ENCODE data around the gene CD177. TPM values are rescaled to one million over a fixed set of nuclear protein-coding genes. Genes with fewer than 3 reads are reported as not detected.
"Not testable (repeated sequence)": the region's sequence is repeated elsewhere in the genome, so short reads cannot be mapped to it uniquely, and the experiment has no call there.

The CD177 gene
- total and polyA plus RNA-seq, 2 donors (not counting 3 experiments of a cell fraction or from before 2014, with no cell fraction given), result 0.18 TPM; not detected in 1

DNA sequence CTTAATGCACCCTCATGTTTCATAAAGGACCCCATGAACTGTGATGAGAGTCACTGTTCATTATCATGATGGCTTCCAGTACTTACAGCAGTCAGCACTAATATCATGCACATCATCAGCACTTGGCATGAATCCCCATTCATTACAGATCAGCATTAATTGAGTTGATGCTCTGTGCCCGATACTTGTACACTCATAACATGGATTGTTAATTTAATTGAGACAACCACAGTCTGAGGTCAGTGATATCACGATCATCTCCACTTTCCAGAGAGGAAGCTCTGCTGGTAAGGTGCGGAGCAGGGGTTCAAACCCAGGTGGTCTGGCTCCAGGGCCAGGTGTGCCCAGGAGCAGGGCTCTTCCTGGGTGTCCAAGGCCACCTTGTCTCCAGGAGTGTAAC, 40.0 kb downstream of the CD177 start:
- H3K27ac ChIP-seq (ENCODE audit: insufficient read depth, low read depth, low read length); H3K4me3 ChIP-seq (replicated peaks in 1 of 3; ENCODE audit: insufficient read depth in 1 of 3, low read depth in 1 of 3, low read length in 3 of 3); H2AFZ ChIP-seq (ENCODE audit: low read depth, low read length); H3K27me3 ChIP-seq (ENCODE audit: control insufficient read depth in 2 of 2, insufficient read depth in 2 of 2, low read length in 2 of 2); H3K4me2 ChIP-seq (ENCODE audit: insufficient read depth, low read length); dilution Hi-C loops (cut with MboI; ENCODE audit: extremely low pct_ligation_motif_present, low sequenced_read_pairs); CTCF ChIA-PET; H3K9me3 ChIP-seq (replicated peaks; ENCODE audit: control insufficient read depth, insufficient read depth, low read length); H3K4me1 ChIP-seq (ENCODE audit: control insufficient read depth, extremely low read depth, insufficient read depth, low read length); H4K20me1 ChIP-seq (replicated peaks; ENCODE audit: control insufficient read depth, extremely low read depth, insufficient read depth, low read length); H3K36me3 ChIP-seq (ENCODE audit: control insufficient read depth in 2 of 2, extremely low read depth in 1 of 2, insufficient read depth in 2 of 2, low read length in 2 of 2); intact Hi-C loops (cut with micrococcal nuclease); DNase-seq (ENCODE audit: low read depth, low spot score); FAIRE-seq; POLR2A ChIA-PET; H3K79me2 ChIP-seq (ENCODE audit: control insufficient read depth, insufficient read depth, low read length); H3K9ac ChIP-seq (replicated peaks; ENCODE audit: extremely low read depth, insufficient read depth, low read length); BruUV-seq (replicated peaks); H3K9me1 ChIP-seq (replicated peaks; ENCODE audit: control insufficient read depth, extremely low read depth, insufficient read depth, low read length): not testable (repeated sequence)

DNA sequence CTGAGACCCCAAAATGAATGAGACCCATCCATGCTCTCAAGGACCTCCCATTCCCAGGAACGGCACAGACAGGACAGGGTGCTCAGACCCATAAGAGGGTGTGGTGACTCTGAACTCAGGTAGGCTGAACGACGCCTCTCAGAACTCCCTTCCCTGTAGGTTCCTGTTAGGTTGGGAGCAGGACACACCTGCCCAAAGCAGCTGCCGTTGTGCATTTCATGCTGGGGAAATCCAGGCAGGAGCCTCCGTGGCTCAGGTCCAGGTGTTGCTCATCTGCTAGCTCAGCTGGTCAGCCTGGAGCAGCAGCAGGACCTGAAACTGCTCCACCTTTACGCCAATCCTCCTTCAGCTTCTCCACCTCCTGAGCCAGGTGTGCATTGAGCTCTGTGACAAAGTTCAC, 42.1 kb downstream of the CD177 start:
- FAIRE-seq, result no peak
- dilution Hi-C loops (cut with MboI; ENCODE audit: extremely low pct_ligation_motif_present, low sequenced_read_pairs), result no loop called here
- Histone ChIP-seq H3K4me3 (replicated peaks in 1 of 3; ENCODE audit: insufficient read depth in 1 of 3, low read depth in 1 of 3, low read length in 3 of 3) (no peak overlapping the region), H3K9ac (replicated peaks; ENCODE audit: extremely low read depth, insufficient read depth, low read length) (no peak overlapping the region), H3K27ac (ENCODE audit: insufficient read depth, low read depth, low read length) (no peak overlapping the region), H3K9me3 (replicated peaks; ENCODE audit: control insufficient read depth, insufficient read depth, low read length) (no peaks in the 10 kb centered on the region), H3K9me1 (replicated peaks; ENCODE audit: control insufficient read depth, extremely low read depth, insufficient read depth, low read length) (no peaks in the 10 kb centered on the region), H3K4me2 (ENCODE audit: insufficient read depth, low read length) (no peak overlapping the region), H3K4me1 (ENCODE audit: control insufficient read depth, extremely low read depth, insufficient read depth, low read length) (no peaks in the 10 kb centered on the region), H3K36me3 (ENCODE audit: control insufficient read depth in 2 of 2, extremely low read depth in 1 of 2, insufficient read depth in 2 of 2, low read length in 2 of 2) (no peaks in the 10 kb centered on the region), H3K27me3 (ENCODE audit: control insufficient read depth in 2 of 2, insufficient read depth in 2 of 2, low read length in 2 of 2) (no peaks in the 10 kb centered on the region), H4K20me1 (replicated peaks; ENCODE audit: control insufficient read depth, extremely low read depth, insufficient read depth, low read length) (no peaks in the 10 kb centered on the region), H2AFZ (ENCODE audit: low read depth, low read length) (no peak overlapping the region), H3K79me2 (ENCODE audit: control insufficient read depth, insufficient read depth, low read length) (no peaks in the 10 kb centered on the region)
- CTCF ChIA-PET, result no interaction called here
- no TSS peak for BruUV-seq (replicated peaks)
- no peak for DNase-seq (ENCODE audit: low read depth, low spot score)
- POLR2A ChIA-PET, result no interaction called here
- TF ChIP-seq JUN (IDR thresholded peaks at IDR 0.05; ENCODE audit: borderline replicate concordance, insufficient read depth, insufficient read length, low read depth) (no peak), EZH2 (IDR thresholded peaks at IDR 0.05; ENCODE audit: borderline replicate concordance, low read depth, low read length, severe bottlenecking) (no peak), CTCF (IDR thresholded peaks at IDR 0.05; ENCODE audit: extremely low read depth in 1 of 2, insufficient read depth in 1 of 2, low read depth in 1 of 2, low read length in 2 of 2) (no peak), FOS (IDR thresholded peaks at IDR 0.05; ENCODE audit: borderline replicate concordance, insufficient read depth, low read length) (no peak), MYC (IDR thresholded peaks at IDR 0.05; ENCODE audit: low read depth, low read length) (no peak)
- intact Hi-C loops (cut with micrococcal nuclease), result no loop called here
